ENCODE measurements around the gene NEK11. TPM values are rescaled to one million over a fixed set of nuclear protein-coding genes. Genes with fewer than 3 reads are reported as not detected.

Gene NEK11
- total RNA-seq, 4 donors from 2014 or later = 3.5 to 8.6 (median 5.5) TPM

DNA sequence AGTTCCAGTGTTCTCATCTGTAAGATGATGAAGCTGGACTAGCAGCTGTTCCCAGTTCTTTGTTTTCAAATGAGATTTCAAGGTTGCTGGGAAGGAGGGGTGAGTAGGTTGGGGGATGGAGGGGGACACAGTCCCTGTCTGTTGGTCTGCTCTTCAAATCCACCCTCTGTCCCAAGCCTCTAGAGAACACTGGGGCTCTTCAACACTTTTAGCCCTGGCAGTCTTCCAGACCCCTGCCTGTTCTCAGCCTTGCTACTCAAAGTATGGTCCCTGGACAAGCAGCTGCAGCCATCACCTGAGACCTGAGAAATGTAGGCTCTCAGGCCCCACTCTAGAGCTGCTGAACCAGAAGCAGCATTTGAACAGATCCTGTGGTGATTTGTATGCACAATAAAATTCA lies 41.3 kb downstream of the NEK11 start:
- H3K36me3 ChIP-seq = no peaks in the 10 kb centered on the region
- H3K27me3 ChIP-seq = no peaks in the 10 kb centered on the region
- no peaks in the 10 kb centered on the region for H3K4me1 ChIP-seq
- TF ChIP-seq, protein P1, sequence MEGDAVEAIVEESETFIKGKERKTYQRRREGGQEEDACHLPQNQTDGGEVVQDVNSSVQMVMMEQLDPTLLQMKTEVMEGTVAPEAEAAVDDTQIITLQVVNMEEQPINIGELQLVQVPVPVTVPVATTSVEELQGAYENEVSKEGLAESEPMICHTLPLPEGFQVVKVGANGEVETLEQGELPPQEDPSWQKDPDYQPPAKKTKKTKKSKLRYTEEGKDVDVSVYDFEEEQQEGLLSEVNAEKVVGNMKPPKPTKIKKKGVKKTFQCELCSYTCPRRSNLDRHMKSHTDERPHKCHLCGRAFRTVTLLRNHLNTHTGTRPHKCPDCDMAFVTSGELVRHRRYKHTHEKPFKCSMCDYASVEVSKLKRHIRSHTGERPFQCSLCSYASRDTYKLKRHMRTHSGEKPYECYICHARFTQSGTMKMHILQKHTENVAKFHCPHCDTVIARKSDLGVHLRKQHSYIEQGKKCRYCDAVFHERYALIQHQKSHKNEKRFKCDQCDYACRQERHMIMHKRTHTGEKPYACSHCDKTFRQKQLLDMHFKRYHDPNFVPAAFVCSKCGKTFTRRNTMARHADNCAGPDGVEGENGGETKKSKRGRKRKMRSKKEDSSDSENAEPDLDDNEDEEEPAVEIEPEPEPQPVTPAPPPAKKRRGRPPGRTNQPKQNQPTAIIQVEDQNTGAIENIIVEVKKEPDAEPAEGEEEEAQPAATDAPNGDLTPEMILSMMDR (IDR thresholded peaks at IDR 0.05) = no peak
- no peak overlapping the region for H3K4me3 ChIP-seq
- no peak for DNase-seq
- H3K27ac ChIP-seq = no peak overlapping the region
- H3K9me3 ChIP-seq = no peaks in the 10 kb centered on the region

DNA sequence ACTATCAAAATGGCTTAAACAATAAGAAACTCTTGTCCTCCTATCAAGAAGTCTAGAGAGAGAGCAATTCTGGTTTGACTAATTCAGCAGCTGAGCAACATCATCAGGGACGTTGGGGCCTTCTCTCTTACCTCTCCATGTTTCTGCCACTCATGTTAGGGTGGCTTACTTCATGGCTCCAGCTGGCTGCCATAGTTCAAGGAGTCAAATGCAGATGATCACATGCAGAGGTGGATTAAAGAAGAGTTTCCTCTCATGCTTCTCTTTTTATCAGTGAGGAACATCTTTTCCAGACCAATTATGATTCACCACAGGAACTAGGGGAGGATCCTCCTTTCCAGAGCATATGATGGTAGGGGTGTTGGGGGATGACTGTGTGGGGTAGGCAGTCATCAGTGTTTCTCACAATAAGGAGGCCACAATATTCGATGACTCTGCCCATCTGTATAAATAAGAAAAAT lies 45.5 kb downstream of the NEK11 start:
- Histone ChIP-seq H3K36me3 (no peaks in the 10 kb centered on the region), H3K27me3 (no peaks in the 10 kb centered on the region), H3K9me3 (no peaks in the 10 kb centered on the region), H3K4me3 (no peak overlapping the region), H3K4me1 (no peaks in the 10 kb centered on the region), H3K27ac (no peak overlapping the region)
- no peak for DNase-seq
- no peak for TF ChIP-seq POLR2A (IDR thresholded peaks at IDR 0.05)
- TF ChIP-seq, protein P1 (IDR thresholded peaks at IDR 0.05) = no peak

DNA sequence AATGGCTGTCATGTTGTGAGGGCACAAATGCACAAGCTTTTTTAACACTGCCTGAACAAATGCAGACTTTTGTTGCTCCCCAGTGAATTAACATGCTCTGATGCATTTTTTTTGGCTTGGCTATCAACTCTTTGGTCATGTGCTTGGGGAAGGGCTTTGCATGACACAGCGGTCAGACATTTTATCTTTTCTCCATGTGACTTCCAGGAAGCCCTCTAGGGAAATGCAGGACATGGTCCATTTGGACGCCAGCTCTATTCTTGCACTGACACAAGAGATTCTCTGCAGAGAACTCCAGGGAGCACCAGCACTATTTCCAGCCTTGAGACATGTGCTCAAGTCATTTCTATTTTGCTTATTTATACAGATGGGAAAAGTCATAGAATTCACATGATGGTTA lies 46.2 kb downstream of the NEK11 start:
- Histone ChIP-seq H3K36me3 (no peaks in the 10 kb centered on the region), H3K4me1 (no peaks in the 10 kb centered on the region), H3K27me3 (no peaks in the 10 kb centered on the region), H3K9me3 (no peaks in the 10 kb centered on the region), H3K4me3 (no peak overlapping the region), H3K27ac (no peak overlapping the region)
- DNase-seq = no peak
- TF ChIP-seq, protein P1 (IDR thresholded peaks at IDR 0.05) = no peak
- TF ChIP-seq POLR2A (IDR thresholded peaks at IDR 0.05) = no peak

- Histone ChIP-seq H3K27ac (no peak overlapping the region), H3K36me3 (no peaks in the 10 kb centered on the region), H3K9me3 (no peaks in the 10 kb centered on the region), H3K4me3 (no peak overlapping the region), H3K27me3 (no peaks in the 10 kb centered on the region), H3K4me1 (no peaks in the 10 kb centered on the region)
- DNase-seq = no peak
- TF ChIP-seq, protein P1 (IDR thresholded peaks at IDR 0.05) = no peak
- no peak for TF ChIP-seq POLR2A (IDR thresholded peaks at IDR 0.05)
Measured at GRCh38 chr3:131075632-131076328, 49.1 kb downstream of the NEK11 start.

GRCh38 chr3:131077904-131078303 lies 51.2 kb downstream of the NEK11 start:
- Histone ChIP-seq H3K4me3 (no peak overlapping the region), H3K27ac (no peak overlapping the region), H3K9me3 (no peaks in the 10 kb centered on the region), H3K4me1 (no peaks in the 10 kb centered on the region), H3K36me3 (no peaks in the 10 kb centered on the region), H3K27me3 (no peaks in the 10 kb centered on the region)
- TF ChIP-seq, protein P1 (IDR thresholded peaks at IDR 0.05) = no peak
- no peak for TF ChIP-seq POLR2A (IDR thresholded peaks at IDR 0.05)
- no peak for DNase-seq

Data from Peyer's patch (tissue), 4 donors.